ENCODE results near the gene SLC46A1.

The SLC46A1 gene

GRCh38 chr17:28421787-28422305 is 15.8 kb upstream of the SLC46A1 start:
- Histone ChIP-seq H3K9ac (ENCODE audit: low read length) (no peak overlapping the region), H3K27ac (ENCODE audit: low read depth, low read length) (no peak overlapping the region), H3K36me3 (ENCODE audit: insufficient read depth, low read length) (no peaks in the 10 kb centered on the region), H3K9me3 (ENCODE audit: low read length) (no peaks in the 10 kb centered on the region), H3K27me3 (ENCODE audit: control insufficient read depth in 1 of 2, insufficient read depth in 2 of 2, low read length in 2 of 2) (peaks cover 0 to 4% of the 10 kb centered on the region in 2 donors), H3K4me1 (ENCODE audit: insufficient read depth, low read length) (no peaks in the 10 kb centered on the region), H3K4me3 (ENCODE audit: low read depth in 1 of 2, low read length in 2 of 2) (no peak overlapping the region)

GRCh38 chr17:28416703-28417311 is 10.8 kb upstream of the SLC46A1 start:
- no peaks in the 10 kb centered on the region for H3K4me1 ChIP-seq (ENCODE audit: insufficient read depth, low read length)
- H3K9ac ChIP-seq (ENCODE audit: low read length): no peak overlapping the region
- no peaks in the 10 kb centered on the region for H3K27me3 ChIP-seq (ENCODE audit: control insufficient read depth in 1 of 2, insufficient read depth in 2 of 2, low read length in 2 of 2)
- no peaks in the 10 kb centered on the region for H3K9me3 ChIP-seq (ENCODE audit: low read length)
- H3K36me3 ChIP-seq (ENCODE audit: insufficient read depth, low read length): no peaks in the 10 kb centered on the region
- no peak overlapping the region for H3K27ac ChIP-seq (ENCODE audit: low read depth, low read length)
- H3K4me3 ChIP-seq (ENCODE audit: low read depth in 1 of 2, low read length in 2 of 2): no peak overlapping the region

GRCh38 chr17:28415886-28416285 is 9.9 kb upstream of the SLC46A1 start:
- no peaks in the 10 kb centered on the region for H3K9me3 ChIP-seq (ENCODE audit: low read length)
- no peak overlapping the region for H3K4me3 ChIP-seq (ENCODE audit: low read depth in 1 of 2, low read length in 2 of 2)
- H3K36me3 ChIP-seq (ENCODE audit: insufficient read depth, low read length): no peaks in the 10 kb centered on the region
- no peak overlapping the region for H3K27ac ChIP-seq (ENCODE audit: low read depth, low read length)
- no peaks in the 10 kb centered on the region for H3K27me3 ChIP-seq (ENCODE audit: control insufficient read depth in 1 of 2, insufficient read depth in 2 of 2, low read length in 2 of 2)
- no peak overlapping the region for H3K9ac ChIP-seq (ENCODE audit: low read length)
- H3K4me1 ChIP-seq (ENCODE audit: insufficient read depth, low read length): no peaks in the 10 kb centered on the region

GRCh38 chr17:28413804-28414203 is 7.8 kb upstream of the SLC46A1 start:
- H3K9ac ChIP-seq (ENCODE audit: low read length): no peak overlapping the region
- H3K36me3 ChIP-seq (ENCODE audit: insufficient read depth, low read length): no peaks in the 10 kb centered on the region
- no peak overlapping the region for H3K27ac ChIP-seq (ENCODE audit: low read depth, low read length)

GRCh38 chr17:28412099-28412498 is 6.1 kb upstream of the SLC46A1 start:
- no peak overlapping the region for H3K4me3 ChIP-seq (ENCODE audit: low read depth in 1 of 2, low read length in 2 of 2)
- H3K9ac ChIP-seq (ENCODE audit: low read length): no peak overlapping the region
- no peaks in the 10 kb centered on the region for H3K27me3 ChIP-seq (ENCODE audit: control insufficient read depth in 1 of 2, insufficient read depth in 2 of 2, low read length in 2 of 2)
- H3K9me3 ChIP-seq (ENCODE audit: low read length): no peaks in the 10 kb centered on the region
- no peak overlapping the region for H3K27ac ChIP-seq (ENCODE audit: low read depth, low read length)
- no peaks in the 10 kb centered on the region for H3K4me1 ChIP-seq (ENCODE audit: insufficient read depth, low read length)
- no peaks in the 10 kb centered on the region for H3K36me3 ChIP-seq (ENCODE audit: insufficient read depth, low read length)

More at GRCh38 chr17:28413804-28414203, 7.8 kb upstream of the SLC46A1 start:
- H3K4me3 ChIP-seq (ENCODE audit: low read depth in 1 of 2, low read length in 2 of 2): no peak overlapping the region
- no peaks in the 10 kb centered on the region for H3K4me1 ChIP-seq (ENCODE audit: insufficient read depth, low read length)
- no peaks in the 10 kb centered on the region for H3K9me3 ChIP-seq (ENCODE audit: low read length)
- H3K27me3 ChIP-seq (ENCODE audit: control insufficient read depth in 1 of 2, insufficient read depth in 2 of 2, low read length in 2 of 2): no peaks in the 10 kb centered on the region

GRCh38 chr17:28407974-28408306 is 1.9 kb upstream of the SLC46A1 start:
- no peak overlapping the region for H3K27ac ChIP-seq (ENCODE audit: low read depth, low read length)
- H3K9ac ChIP-seq (ENCODE audit: low read length): no peak overlapping the region

GRCh38 chr17:28407130-28407973 is 1.3 kb upstream of the SLC46A1 start:
- no peaks in the 10 kb centered on the region for H3K27me3 ChIP-seq (ENCODE audit: control insufficient read depth in 1 of 2, insufficient read depth in 2 of 2, low read length in 2 of 2)
- H3K4me1 ChIP-seq (ENCODE audit: insufficient read depth, low read length): peaks cover 19% of the 10 kb centered on the region
- H3K4me3 ChIP-seq (ENCODE audit: low read depth in 1 of 2, low read length in 2 of 2): no peak overlapping the region
- no peak overlapping the region for H3K9ac ChIP-seq (ENCODE audit: low read length)
- no peak overlapping the region for H3K27ac ChIP-seq (ENCODE audit: low read depth, low read length)
- no peaks in the 10 kb centered on the region for H3K9me3 ChIP-seq (ENCODE audit: low read length)
- H3K36me3 ChIP-seq (ENCODE audit: insufficient read depth, low read length): peaks cover 5% of the 10 kb centered on the region

More at GRCh38 chr17:28407974-28408306, 1.9 kb upstream of the SLC46A1 start:
- H3K27me3 ChIP-seq (ENCODE audit: control insufficient read depth in 1 of 2, insufficient read depth in 2 of 2, low read length in 2 of 2): no peaks in the 10 kb centered on the region
- peaks cover 1% of the 10 kb centered on the region for H3K36me3 ChIP-seq (ENCODE audit: insufficient read depth, low read length)
- peaks cover 19% of the 10 kb centered on the region for H3K4me1 ChIP-seq (ENCODE audit: insufficient read depth, low read length)
- H3K9me3 ChIP-seq (ENCODE audit: low read length): no peaks in the 10 kb centered on the region
- H3K4me3 ChIP-seq (ENCODE audit: low read depth in 1 of 2, low read length in 2 of 2): no peak overlapping the region

- H3K4me3 ChIP-seq (ENCODE audit: low read depth in 1 of 2, low read length in 2 of 2): peak overlapping the region; percentile 81 to 82
- H3K4me1 ChIP-seq (ENCODE audit: insufficient read depth, low read length): peaks cover 19% of the 10 kb centered on the region
- no peaks in the 10 kb centered on the region for H3K27me3 ChIP-seq (ENCODE audit: control insufficient read depth in 1 of 2, insufficient read depth in 2 of 2, low read length in 2 of 2)
- H3K9ac ChIP-seq (ENCODE audit: low read length): no peak overlapping the region
- no peaks in the 10 kb centered on the region for H3K9me3 ChIP-seq (ENCODE audit: low read length)
- H3K36me3 ChIP-seq (ENCODE audit: insufficient read depth, low read length): peaks cover 13% of the 10 kb centered on the region
- H3K27ac ChIP-seq (ENCODE audit: low read depth, low read length): no peak overlapping the region
These were observed 432 bp upstream of the SLC46A1 start for GRCh38 chr17:28406473-28406814.

- no peaks in the 10 kb centered on the region for H3K27me3 ChIP-seq (ENCODE audit: control insufficient read depth in 1 of 2, insufficient read depth in 2 of 2, low read length in 2 of 2)
- peak overlapping the region; percentile 81 to 82 for H3K4me3 ChIP-seq (ENCODE audit: low read depth in 1 of 2, low read length in 2 of 2)
- no peak overlapping the region for H3K27ac ChIP-seq (ENCODE audit: low read depth, low read length)
- H3K9me3 ChIP-seq (ENCODE audit: low read length): no peaks in the 10 kb centered on the region
- no peak overlapping the region for H3K9ac ChIP-seq (ENCODE audit: low read length)
- peaks cover 19% of the 10 kb centered on the region for H3K4me1 ChIP-seq (ENCODE audit: insufficient read depth, low read length)
- peaks cover 13% of the 10 kb centered on the region for H3K36me3 ChIP-seq (ENCODE audit: insufficient read depth, low read length)
These were observed 1.0 kb downstream of the SLC46A1 start for GRCh38 chr17:28404812-28405570.

- Histone ChIP-seq H3K9me3 (ENCODE audit: low read length) (no peaks in the 10 kb centered on the region), H3K4me1 (ENCODE audit: insufficient read depth, low read length) (peaks cover 19% of the 10 kb centered on the region), H3K27me3 (ENCODE audit: control insufficient read depth in 1 of 2, insufficient read depth in 2 of 2, low read length in 2 of 2) (no peaks in the 10 kb centered on the region), H3K9ac (ENCODE audit: low read length) (no peak overlapping the region), H3K4me3 (ENCODE audit: low read depth in 1 of 2, low read length in 2 of 2) (no peak overlapping the region), H3K36me3 (ENCODE audit: insufficient read depth, low read length) (peaks cover 15% of the 10 kb centered on the region), H3K27ac (ENCODE audit: low read depth, low read length) (no peak overlapping the region)
These were observed 1.6 kb downstream of the SLC46A1 start for GRCh38 chr17:28404461-28404811.

- Histone ChIP-seq H3K36me3 (ENCODE audit: insufficient read depth, low read length) (peaks cover 20% of the 10 kb centered on the region), H3K9me3 (ENCODE audit: low read length) (no peaks in the 10 kb centered on the region), H3K4me1 (ENCODE audit: insufficient read depth, low read length) (peaks cover 19% of the 10 kb centered on the region), H3K27ac (ENCODE audit: low read depth, low read length) (no peak overlapping the region), H3K4me3 (ENCODE audit: low read depth in 1 of 2, low read length in 2 of 2) (no peak overlapping the region), H3K9ac (ENCODE audit: low read length) (no peak overlapping the region), H3K27me3 (ENCODE audit: control insufficient read depth in 1 of 2, insufficient read depth in 2 of 2, low read length in 2 of 2) (no peaks in the 10 kb centered on the region)
These were observed 2.0 kb downstream of the SLC46A1 start for GRCh38 chr17:28404007-28404406.
